HFFc6 (cell line): ENCODE results near the gene HS6ST3. TPM values are rescaled to one million over a fixed set of nuclear protein-coding genes. Genes with fewer than 3 reads are reported as not detected.

Experiments used
- DNase-seq: peaks from one replicate; pipeline ENCODE4 v3.0.0-alpha.2; 2018
- H3K27ac Mint-ChIP-seq: 2 replicates; pipeline ENCODE4 v1.8.0; 2020; ENCODE audit warnings: mild to moderate bottlenecking, mixed read lengths
- H3K27me3 Mint-ChIP-seq: 2 replicates; pipeline ENCODE4 v1.8.0; 2021; ENCODE audit warnings: mild to moderate bottlenecking, moderate library complexity, mixed read lengths; ENCODE audit not compliant: insufficient read depth
- H3K36me3 Mint-ChIP-seq: 2 replicates; pipeline ENCODE4 v1.8.0; 2021; ENCODE audit warnings: low read depth, mixed read lengths
- H3K4me1 Mint-ChIP-seq: 2 replicates; pipeline ENCODE4 v1.8.0; 2020; ENCODE audit warnings: low read depth, mixed read lengths
- H3K4me3 Mint-ChIP-seq: 2 replicates; pipeline ENCODE4 v1.8.0; 2020; ENCODE audit warnings: mild to moderate bottlenecking, moderate library complexity, mixed read lengths
- H3K9me3 Mint-ChIP-seq: 2 replicates; pipeline ENCODE4 v1.8.0; 2020; ENCODE audit warnings: mild to moderate bottlenecking, mixed read lengths
- CTCF ChIP-seq: fragments of 200-600 bp; sonication (generic); IDR thresholded peaks from 2 replicates; pipeline ENCODE4 v1.5.0; 2021; ENCODE audit warnings: antibody characterized with exemption, mild to moderate bottlenecking
- total RNA-seq, 6 experiments: library from RNA; stranded (reverse); fragmentation: NEBNext Ultra II Directional; extraction: Animal tissue kit (Norgen Biotek cat#: 25700); gene quantifications; 2 replicates in 1 of 6; 3 replicates in 5 of 6; pipeline ENCODE4 v1.2.3, GENCODE V29; 2021

Gene HS6ST3
- total RNA-seq, 6 experiments from 2014 or later = not detected

DNA sequence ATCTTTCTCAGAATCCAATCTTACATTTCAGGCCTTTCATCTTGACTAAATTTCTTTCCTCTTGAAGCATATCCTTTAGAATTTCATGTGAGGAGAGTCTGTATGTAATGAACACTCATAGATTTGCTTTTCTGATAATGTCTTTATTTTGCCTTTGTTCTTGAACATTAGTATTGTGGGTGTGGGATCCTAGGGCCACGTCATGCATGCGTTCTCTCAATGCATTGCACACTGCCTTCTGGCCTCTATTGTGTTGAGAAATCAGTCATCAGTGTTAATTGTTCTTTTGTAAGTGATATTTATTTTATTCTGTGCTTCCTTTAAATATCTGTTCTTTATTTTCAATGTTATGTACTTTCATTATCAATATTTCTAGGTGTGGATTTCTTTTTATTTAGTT is 539.4 kb downstream of the HS6ST3 start:
- Mint-ChIP-seq H3K4me3 (no peak overlapping the region), H3K36me3 (no peaks in the 10 kb centered on the region), H3K27me3 (no peaks in the 10 kb centered on the region), H3K4me1 (no peaks in the 10 kb centered on the region), H3K27ac (no peak overlapping the region), H3K9me3 (peaks cover 41% of the 10 kb centered on the region)
- TF ChIP-seq CTCF = no peak
- DNase-seq = no peak

GRCh38 chr13:96632536-96633320 is 542.8 kb downstream of the HS6ST3 start:
- peaks cover 59% of the 10 kb centered on the region for H3K9me3 Mint-ChIP-seq
- 0 out of 2 replicates have a peak, but pooled peaks cover 4% of the 10 kb centered on the region for H3K36me3 Mint-ChIP-seq
- no peak overlapping the region for H3K4me3 Mint-ChIP-seq
- H3K4me1 Mint-ChIP-seq = no peaks in the 10 kb centered on the region
- no peak for TF ChIP-seq CTCF
- no peak for DNase-seq
- no peaks in the 10 kb centered on the region for H3K27me3 Mint-ChIP-seq
- H3K27ac Mint-ChIP-seq = no peak overlapping the region

- H3K4me1 Mint-ChIP-seq = no peaks in the 10 kb centered on the region
- H3K27me3 Mint-ChIP-seq = no peaks in the 10 kb centered on the region
- TF ChIP-seq CTCF = no peak
- H3K36me3 Mint-ChIP-seq = 0 out of 2 replicates have a peak, but pooled peaks cover 4% of the 10 kb centered on the region
- no peak for DNase-seq
- no peak overlapping the region for H3K4me3 Mint-ChIP-seq
- no peak overlapping the region for H3K27ac Mint-ChIP-seq
- H3K9me3 Mint-ChIP-seq = peaks cover 61% of the 10 kb centered on the region
Observed at GRCh38 chr13:96636001-96636709, 546.2 kb downstream of the HS6ST3 start.

- no peaks in the 10 kb centered on the region for H3K27me3 Mint-ChIP-seq
- no peaks in the 10 kb centered on the region for H3K4me1 Mint-ChIP-seq
- no peak overlapping the region for H3K4me3 Mint-ChIP-seq
- no peak for TF ChIP-seq CTCF
- no peak overlapping the region for H3K27ac Mint-ChIP-seq
- H3K36me3 Mint-ChIP-seq = 0 out of 2 replicates have a peak, but pooled peaks cover 4% of the 10 kb centered on the region
- H3K9me3 Mint-ChIP-seq = peaks cover 60% of the 10 kb centered on the region
- no peak for DNase-seq
Observed at GRCh38 chr13:96637039-96637438, 547.1 kb downstream of the HS6ST3 start.

DNA sequence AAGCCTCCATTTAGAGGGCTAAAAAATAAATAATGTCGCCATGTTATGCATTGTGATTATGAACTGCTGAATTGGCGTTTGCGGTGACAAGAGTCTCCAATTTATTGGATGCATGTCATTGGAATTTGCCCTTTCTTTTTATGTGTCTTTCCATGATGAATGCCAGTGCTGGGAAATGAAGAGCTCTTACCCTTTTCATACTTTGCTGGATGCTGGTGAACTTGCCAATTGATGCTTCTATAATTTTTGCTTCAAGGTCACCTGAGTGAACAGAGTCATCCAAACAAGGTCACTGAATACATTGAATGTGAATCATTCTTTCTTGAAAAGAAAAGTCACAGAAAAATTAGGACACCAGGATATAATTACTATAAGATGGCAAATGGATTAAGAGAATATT is 556.2 kb downstream of the HS6ST3 start:
- Mint-ChIP-seq H3K27me3 (no peaks in the 10 kb centered on the region), H3K4me3 (no peak overlapping the region), H3K27ac (no peak overlapping the region), H3K36me3 (no peaks in the 10 kb centered on the region), H3K4me1 (no peaks in the 10 kb centered on the region), H3K9me3 (peaks cover 46% of the 10 kb centered on the region)
- TF ChIP-seq CTCF = no peak
- DNase-seq = no peak
